GM13977 (cell line): ENCODE data around the gene LY86.
A peak's percentile ranks its signal among the peaks of the same experiment; 100 is the strongest.
"Not testable (repeated sequence)": the region's sequence is repeated elsewhere in the genome, so short reads cannot be mapped to it uniquely, and the experiment has no call there.

Experiments
- DNase-seq: peaks from one replicate; pipeline ENCODE4 v3.0.0; 2012; ENCODE audit warnings: low spot score
- in situ Hi-C: fragments of 300-500 bp; cut with MboI; formaldehyde crosslinking; loops from one replicate; pipeline ENCODE4 v1.12.0; 2022; ENCODE audit warnings: low sequenced_read_pairs, low pct_unique_long_range_greater_than_20kb, mixed read lengths, inconsistent platforms; ENCODE audit not compliant: unreplicated experiment
- TF ChIP-seq, protein P1 (sequence below): IDR thresholded peaks from 2 replicates; pipeline ENCODE4 v1.5.1; 2012; ENCODE audit warnings: mild to moderate bottlenecking, control low read depth; ENCODE audit not compliant: insufficient read depth; ENCODE audit errors: extremely low read depth, missing control alignments

Gene LY86

GRCh38 chr6:6659600-6660327, 71.2 kb downstream of the LY86 start:
- TF ChIP-seq, protein P1, sequence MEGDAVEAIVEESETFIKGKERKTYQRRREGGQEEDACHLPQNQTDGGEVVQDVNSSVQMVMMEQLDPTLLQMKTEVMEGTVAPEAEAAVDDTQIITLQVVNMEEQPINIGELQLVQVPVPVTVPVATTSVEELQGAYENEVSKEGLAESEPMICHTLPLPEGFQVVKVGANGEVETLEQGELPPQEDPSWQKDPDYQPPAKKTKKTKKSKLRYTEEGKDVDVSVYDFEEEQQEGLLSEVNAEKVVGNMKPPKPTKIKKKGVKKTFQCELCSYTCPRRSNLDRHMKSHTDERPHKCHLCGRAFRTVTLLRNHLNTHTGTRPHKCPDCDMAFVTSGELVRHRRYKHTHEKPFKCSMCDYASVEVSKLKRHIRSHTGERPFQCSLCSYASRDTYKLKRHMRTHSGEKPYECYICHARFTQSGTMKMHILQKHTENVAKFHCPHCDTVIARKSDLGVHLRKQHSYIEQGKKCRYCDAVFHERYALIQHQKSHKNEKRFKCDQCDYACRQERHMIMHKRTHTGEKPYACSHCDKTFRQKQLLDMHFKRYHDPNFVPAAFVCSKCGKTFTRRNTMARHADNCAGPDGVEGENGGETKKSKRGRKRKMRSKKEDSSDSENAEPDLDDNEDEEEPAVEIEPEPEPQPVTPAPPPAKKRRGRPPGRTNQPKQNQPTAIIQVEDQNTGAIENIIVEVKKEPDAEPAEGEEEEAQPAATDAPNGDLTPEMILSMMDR: no peak
- peak; percentile 59 for DNase-seq
- in situ Hi-C loops: no loop called here

DNA sequence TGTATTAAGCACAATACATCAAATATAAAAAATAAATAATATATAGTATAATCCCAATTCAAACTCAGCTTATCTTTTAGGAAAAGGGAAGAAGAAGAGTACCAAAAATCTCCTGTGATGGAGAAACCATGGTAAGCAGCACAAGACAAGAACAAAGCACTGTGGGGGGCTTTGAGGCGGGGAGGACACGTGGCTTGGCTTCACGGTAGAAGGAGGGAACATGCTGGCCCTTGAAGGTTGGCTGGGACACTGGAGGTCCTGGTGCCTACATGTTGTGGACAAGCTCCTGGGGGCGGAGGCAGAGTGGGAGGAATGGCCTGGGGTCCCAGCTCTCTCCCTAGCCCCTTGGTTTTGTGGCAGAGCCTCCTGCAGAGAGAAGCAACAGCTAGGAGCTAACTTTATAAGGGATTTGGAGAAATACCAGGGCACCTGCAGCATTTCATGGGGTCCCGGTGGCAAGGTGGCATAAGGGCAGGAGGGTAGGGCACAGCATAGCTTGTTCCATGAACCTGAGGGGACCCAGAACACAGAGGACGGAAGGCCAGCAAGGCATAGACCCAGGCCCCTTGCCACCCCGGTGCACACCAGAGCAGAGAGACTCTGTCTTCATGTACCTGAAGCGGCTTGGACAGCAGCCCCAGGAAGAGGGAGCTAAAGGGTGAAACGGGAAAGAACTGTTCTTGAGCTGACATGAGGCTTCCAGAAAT, 72.0 kb downstream of the LY86 start:
- TF ChIP-seq, protein P1: no peak

DNA sequence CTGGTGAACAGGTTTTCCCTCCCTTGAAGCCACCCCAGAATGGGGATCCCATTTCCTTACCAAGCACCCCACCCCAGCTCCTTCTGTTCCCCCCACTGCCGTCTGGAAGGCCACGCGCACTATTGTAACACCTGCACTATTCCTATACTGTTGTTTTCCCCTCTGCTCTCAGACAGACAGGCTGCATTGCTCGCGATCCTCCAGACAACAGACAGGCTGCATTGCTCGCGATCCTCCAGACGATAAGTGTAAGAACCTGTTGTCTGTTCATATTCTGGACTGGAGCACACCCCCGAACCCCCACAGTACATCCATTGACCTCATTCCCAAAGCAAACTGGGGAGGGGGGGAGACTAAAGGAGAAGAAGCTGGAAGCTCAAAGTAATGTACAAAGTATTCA, 72.7 kb downstream of the LY86 start:
- DNase-seq: no peak
- in situ Hi-C loops: no loop called here
- TF ChIP-seq, protein P1: no peak

More for the DNA sequence above, 72.0 kb downstream of the LY86 start:
- in situ Hi-C loops: no loop called here
- no peak for DNase-seq

DNA sequence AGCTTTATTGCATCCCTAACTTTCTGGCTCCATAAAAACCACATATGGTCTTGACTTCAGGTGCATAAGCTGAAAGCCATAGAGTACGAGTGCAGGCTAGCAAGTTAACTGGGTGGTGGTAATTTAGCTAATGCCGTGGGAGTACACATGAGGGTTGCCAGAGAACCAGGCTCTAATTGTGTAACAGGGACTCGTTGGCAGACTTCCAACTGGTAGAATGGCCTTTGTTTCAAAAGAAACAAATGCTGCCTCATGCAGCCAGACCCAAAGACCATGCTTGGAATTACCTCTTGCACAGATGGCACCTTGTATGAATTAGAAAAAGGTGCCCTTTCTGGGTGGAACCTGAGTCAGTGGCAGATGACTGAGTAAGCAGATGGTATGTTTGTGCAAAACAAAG, 73.2 kb downstream of the LY86 start:
- DNase-seq: no peak
- TF ChIP-seq, protein P1: no peak
- in situ Hi-C loops: no loop called here

DNA sequence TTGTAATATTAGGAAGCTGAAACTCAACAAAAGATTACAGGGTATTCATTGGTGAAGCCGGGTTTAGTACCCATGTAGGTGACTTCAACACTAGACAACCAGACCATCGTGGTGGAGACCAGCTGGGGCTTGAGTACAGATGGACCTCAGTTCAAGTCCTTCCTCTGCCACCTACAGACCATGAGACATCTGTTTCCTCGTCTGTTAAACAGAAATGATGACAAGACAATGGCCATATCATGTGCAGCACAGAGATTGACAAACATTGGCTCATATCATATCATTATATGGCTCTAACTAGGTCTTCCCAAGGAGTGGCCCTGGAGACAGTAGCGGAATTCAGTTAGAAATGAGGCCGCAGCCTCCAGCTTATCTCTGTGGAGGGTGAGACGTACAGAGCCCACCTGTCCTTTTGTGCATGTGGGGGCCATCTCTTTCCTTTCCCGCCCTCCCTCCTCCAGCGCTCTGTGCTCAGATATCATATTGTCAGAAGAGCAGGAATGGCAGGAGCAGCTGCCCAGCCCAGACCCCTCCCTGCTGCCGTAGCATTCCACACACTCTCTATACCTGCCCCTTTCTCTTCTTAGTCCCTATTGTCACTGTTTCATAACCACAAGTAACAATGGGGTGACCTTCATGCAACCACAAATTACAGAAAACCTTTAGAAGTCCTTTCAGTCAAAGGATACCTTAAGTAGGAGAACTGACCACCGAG, 75.1 kb downstream of the LY86 start:
- DNase-seq: no peak
- TF ChIP-seq, protein P1: no peak
- in situ Hi-C loops: no loop called here

DNA sequence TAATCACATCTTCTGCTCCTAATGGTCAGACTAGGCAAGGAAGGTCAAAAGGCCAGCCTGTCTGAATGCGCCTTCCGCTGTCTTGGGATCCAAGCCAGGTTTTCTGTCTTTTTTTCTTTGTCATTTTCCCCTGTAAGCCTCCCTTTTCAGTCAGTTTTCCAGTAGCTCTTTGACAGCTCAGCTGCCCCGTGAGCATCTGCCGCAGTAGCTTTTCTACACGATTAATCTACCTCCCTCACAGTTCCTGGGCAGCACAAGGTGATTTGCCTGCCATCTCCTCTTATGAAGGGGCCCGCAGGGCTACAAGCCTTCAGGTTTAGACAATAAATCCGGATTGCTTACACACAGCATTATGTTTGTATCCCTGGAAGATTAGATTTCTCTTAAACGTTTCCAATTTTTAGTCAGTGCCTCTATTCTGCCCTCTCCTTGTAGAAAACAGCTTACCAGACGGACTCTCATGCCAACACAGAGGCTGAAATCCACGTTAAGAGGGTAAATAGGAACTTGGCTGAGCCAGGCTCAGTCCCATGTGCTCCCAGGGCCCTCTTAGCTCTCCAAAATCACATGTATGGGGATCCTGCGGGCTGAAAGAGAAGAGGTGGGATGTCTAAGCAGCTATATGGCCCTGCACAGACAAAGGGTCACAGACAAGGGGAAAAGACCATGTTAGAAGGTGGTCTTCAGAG, 77.2 kb downstream of the LY86 start:
- no peak for DNase-seq
- in situ Hi-C loops: no loop called here
- TF ChIP-seq, protein P1: no peak

DNA sequence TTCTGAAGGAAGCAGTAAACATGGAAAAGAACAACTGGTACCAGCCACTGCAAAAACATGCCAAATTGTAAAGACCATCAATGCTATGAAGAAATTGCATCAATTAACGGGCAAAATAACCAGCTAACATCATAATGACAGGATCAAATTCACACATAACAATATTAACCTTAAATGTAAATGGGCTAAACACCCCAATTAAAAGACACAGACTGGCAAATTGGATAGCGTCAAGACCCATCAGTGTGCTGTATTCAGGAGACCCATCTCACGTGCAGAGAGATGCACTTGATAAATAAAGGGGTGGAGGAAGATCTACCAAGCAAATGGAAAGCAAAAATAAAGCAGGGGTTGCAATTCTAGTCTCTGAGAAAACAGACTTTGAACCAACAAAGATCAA, 81.6 kb downstream of the LY86 start:
- in situ Hi-C loops, DNase-seq: not testable (repeated sequence)
